Retinal pigment epithelial cell (primary cell): ENCODE measurements around the gene ANKS3.

Experiments used
- DNase-seq: peaks from one replicate; pipeline ENCODE4 v3.0.0-alpha.2; 2010; ENCODE audit warnings: low read depth
- H3K4me3 ChIP-seq: 2 replicates; pipeline ENCODE4 v1.5.1; 2011; ENCODE audit warnings: mild to moderate bottlenecking, low read length, control low read depth, moderate library complexity
- CTCF ChIP-seq: conservative IDR thresholded peaks from 2 replicates; pipeline ENCODE4 v1.5.1; 2011; ENCODE audit warnings: low read depth, low read length, control low read depth, inconsistent platforms

Gene ANKS3

GRCh38 chr16:4754865-4755264 lies 20.8 kb upstream of the ANKS3 start:
- no peak for TF ChIP-seq CTCF
- no peak for DNase-seq
- no peak overlapping the region for H3K4me3 ChIP-seq

- H3K4me3 ChIP-seq: no peak overlapping the region
- no peak for TF ChIP-seq CTCF
- DNase-seq: no peak
Measured at GRCh38 chr16:4753227-4753626, 19.2 kb upstream of the ANKS3 start.

- no peak for DNase-seq
- no peak for TF ChIP-seq CTCF
- H3K4me3 ChIP-seq: no peak overlapping the region
Measured at GRCh38 chr16:4752351-4753100, 18.5 kb upstream of the ANKS3 start.

GRCh38 chr16:4750896-4751295 lies 16.8 kb upstream of the ANKS3 start:
- no peak for TF ChIP-seq CTCF
- no peak overlapping the region for H3K4me3 ChIP-seq
- DNase-seq: no peak

GRCh38 chr16:4749700-4750257 lies 15.7 kb upstream of the ANKS3 start:
- no peak overlapping the region for H3K4me3 ChIP-seq
- no peak for TF ChIP-seq CTCF
- no peak for DNase-seq

- DNase-seq: no peak
- TF ChIP-seq CTCF: no peak
- no peak overlapping the region for H3K4me3 ChIP-seq
Measured at GRCh38 chr16:4748682-4749411, 14.8 kb upstream of the ANKS3 start.
